Prostate gland (tissue), 2 donors: ENCODE data around the gene CFAP61.

ENCODE experiments used
- POLR2A ChIP-seq: fragments of 450-650 bp; IDR thresholded peaks from one replicate; pipeline ENCODE4 v1.6.1; 2016; ENCODE audit warnings: antibody characterized with exemption, mild to moderate bottlenecking
- POLR2AphosphoS5 ChIP-seq: sonication (generic); formaldehyde crosslinking; IDR thresholded peaks from one replicate; pipeline ENCODE4 v1.6.1; 2017; ENCODE audit warnings: antibody characterized with exemption
- TF ChIP-seq, protein P1 (sequence below), 4 experiments: fragments of 200-600 bp in 2 of 4; fragments of 450-650 bp in 2 of 4; sonication (generic) in 2 of 4; IDR thresholded peaks; 1 replicate in 3 of 4; 2 replicates in 1 of 4; pipeline ENCODE4 v1.5.1; 2016 to 2019; ENCODE audit warnings: antibody characterized with exemption in 4 of 4, mild to moderate bottlenecking in 2 of 4, moderate library complexity in 2 of 4

DNA sequence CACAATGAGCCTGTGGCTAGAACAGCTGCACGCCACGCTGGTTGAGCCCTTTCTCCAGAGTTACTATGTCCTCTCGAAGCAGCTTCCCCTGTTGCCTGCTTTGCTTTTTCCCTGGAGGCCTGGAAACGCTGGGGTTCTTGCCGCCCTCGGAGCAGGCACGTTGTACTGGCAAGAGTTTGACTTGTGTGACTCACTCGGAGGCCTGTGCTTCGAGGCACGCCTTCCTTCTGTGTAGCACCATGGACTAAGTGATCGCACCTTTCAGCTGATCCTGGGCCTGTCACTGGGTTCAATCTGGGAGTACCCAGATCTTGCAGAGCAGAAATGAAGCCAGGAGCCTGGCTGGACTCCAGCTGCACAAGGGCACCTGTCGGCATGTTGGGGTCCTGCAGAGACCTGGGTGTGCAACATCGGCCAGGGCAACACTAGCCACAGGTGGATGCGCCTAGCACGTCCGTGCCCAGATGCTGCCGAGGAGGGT lies 320.8 kb downstream of the CFAP61 start:
- TF ChIP-seq, protein P1, sequence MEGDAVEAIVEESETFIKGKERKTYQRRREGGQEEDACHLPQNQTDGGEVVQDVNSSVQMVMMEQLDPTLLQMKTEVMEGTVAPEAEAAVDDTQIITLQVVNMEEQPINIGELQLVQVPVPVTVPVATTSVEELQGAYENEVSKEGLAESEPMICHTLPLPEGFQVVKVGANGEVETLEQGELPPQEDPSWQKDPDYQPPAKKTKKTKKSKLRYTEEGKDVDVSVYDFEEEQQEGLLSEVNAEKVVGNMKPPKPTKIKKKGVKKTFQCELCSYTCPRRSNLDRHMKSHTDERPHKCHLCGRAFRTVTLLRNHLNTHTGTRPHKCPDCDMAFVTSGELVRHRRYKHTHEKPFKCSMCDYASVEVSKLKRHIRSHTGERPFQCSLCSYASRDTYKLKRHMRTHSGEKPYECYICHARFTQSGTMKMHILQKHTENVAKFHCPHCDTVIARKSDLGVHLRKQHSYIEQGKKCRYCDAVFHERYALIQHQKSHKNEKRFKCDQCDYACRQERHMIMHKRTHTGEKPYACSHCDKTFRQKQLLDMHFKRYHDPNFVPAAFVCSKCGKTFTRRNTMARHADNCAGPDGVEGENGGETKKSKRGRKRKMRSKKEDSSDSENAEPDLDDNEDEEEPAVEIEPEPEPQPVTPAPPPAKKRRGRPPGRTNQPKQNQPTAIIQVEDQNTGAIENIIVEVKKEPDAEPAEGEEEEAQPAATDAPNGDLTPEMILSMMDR (IDR thresholded peaks at IDR 0.05), result no peak
- TF ChIP-seq POLR2A, result no peak
- TF ChIP-seq POLR2AphosphoS5, result no peak
